Adipose tissue (tissue), 3 donors: ENCODE data around the gene MOGAT3. TPM values are rescaled to one million over a fixed set of nuclear protein-coding genes. Genes with fewer than 3 reads are reported as not detected.
"Not testable (repeated sequence)": the region's sequence is repeated elsewhere in the genome, so short reads cannot be mapped to it uniquely, and the experiment has no call there.

Experiments used
- H3K27ac ChIP-seq: one replicate; pipeline ENCODE4 v1.5.1; 2013; ENCODE audit warnings: low read depth, low read length
- WGBS, 3 donors: extraction: QIAGEN DNeasy Blood & Tissue Kit; methylation state at CpG; one replicate each; pipeline ENCODE4 v1.1.7; 2013; 5-methylcytosine and 5-hydroxymethylcytosine counted together
- polyA plus RNA-seq, 3 donors: library from polyadenylated mRNA; stranded (reverse); fragments of 200-250 nt; gene quantifications; one replicate each; pipeline ENCODE4 v1.2.3, GENCODE V29; 2013
- donor health status: healthy with polysubstance abuse.
- donor health status: Bipolar disorder and iron deficiency.
- donor health status: healthy.

The MOGAT3 gene
- polyA plus RNA-seq, 3 donors = not detected

DNA sequence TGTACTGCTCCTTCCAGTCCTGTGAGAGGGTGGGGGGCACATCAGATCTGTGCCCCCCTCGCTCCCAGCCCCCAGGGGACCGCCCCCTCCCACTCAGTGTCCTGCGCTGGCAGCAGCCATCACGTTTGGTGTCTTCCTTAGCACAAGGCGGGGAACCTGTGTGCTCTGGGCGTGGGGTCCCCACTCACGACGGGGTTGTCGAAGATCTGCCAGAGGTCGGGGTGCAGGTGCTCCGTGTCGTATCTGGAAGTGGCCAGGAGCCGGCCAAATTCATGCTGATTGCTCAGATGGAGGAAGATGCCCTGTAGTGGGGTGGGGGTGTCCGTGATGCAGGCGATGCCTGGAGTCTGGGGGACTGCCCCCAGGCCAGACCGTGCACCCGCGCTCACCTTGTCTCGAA is 9.3 kb upstream of the MOGAT3 start:
- no peak overlapping the region for H3K27ac ChIP-seq
- WGBS, 3 donors = 93 to 96% (median 95%) methylated on average over 18 to 19 of the region's 19 CpGs

DNA sequence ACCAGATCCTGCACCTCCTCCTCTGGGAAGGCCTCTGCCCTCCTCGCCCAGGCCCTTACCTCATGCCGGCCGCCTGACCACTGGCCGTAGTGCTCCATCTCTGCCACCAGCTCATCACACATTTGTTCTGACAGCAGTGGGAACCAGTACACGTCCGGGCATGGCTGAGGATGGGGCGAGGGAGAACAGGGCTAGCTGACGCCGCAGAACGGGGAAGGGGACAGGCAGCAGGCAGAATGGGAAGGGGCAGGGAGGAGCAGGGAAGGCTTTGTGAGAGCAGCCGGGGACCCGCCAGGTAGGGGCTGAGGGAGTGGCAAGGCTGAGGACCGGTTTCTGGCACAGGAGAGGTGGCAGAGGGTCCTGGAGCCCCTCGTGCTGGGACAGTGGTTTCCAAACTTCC is 8.0 kb upstream of the MOGAT3 start:
- no peak overlapping the region for H3K27ac ChIP-seq
- whole genome bisulfite sequencing, 3 donors = 89 to 97% (median 93%) methylated on average over 14 of the region's 14 CpGs

DNA sequence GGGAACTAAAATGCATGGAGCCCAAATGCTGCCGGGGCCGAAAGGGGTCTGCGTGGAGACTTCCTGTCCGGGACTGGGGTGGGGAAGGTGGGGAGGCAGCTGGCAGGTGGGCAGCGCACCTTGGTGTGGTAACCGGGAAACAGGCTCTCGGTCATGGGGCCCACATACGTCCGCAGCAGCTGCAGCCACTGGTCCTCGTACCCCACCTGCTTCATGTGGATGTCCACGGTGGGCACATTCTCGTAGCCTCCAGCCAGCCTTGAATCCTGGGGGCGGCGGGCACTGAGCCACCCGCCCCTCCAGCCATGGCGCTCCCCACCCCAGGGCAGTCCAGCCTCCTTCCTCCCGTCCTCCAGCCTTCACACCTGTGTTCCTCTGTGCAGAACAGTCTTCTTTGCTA is 6.6 kb upstream of the MOGAT3 start:
- 94 to 98% (median 96%) methylated on average over 16 to 17 of the region's 17 CpGs for WGBS, 3 donors
- no peak overlapping the region for H3K27ac ChIP-seq

DNA sequence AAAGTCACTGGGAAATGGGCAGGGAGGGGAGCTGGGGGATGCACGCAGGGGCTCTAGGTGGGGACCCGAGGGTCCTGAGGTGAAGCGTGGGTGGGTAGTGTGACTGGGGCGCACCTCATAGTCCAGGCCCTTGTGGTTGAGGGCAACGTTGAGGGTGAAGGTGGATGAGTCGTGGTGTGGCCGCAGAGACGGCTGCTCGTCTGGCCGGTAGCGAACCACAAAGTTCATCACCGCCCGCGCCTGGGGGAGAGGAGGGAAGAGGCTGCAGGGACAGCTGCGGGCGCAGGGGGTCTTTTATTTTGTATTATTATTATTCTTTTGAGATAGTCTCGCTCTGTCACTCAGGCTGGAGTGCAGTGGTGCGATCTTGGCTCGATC is 5.8 kb upstream of the MOGAT3 start:
- 89 to 91% (median 90%) methylated on average over 18 to 19 of the region's 19 CpGs for WGBS, 3 donors

DNA sequence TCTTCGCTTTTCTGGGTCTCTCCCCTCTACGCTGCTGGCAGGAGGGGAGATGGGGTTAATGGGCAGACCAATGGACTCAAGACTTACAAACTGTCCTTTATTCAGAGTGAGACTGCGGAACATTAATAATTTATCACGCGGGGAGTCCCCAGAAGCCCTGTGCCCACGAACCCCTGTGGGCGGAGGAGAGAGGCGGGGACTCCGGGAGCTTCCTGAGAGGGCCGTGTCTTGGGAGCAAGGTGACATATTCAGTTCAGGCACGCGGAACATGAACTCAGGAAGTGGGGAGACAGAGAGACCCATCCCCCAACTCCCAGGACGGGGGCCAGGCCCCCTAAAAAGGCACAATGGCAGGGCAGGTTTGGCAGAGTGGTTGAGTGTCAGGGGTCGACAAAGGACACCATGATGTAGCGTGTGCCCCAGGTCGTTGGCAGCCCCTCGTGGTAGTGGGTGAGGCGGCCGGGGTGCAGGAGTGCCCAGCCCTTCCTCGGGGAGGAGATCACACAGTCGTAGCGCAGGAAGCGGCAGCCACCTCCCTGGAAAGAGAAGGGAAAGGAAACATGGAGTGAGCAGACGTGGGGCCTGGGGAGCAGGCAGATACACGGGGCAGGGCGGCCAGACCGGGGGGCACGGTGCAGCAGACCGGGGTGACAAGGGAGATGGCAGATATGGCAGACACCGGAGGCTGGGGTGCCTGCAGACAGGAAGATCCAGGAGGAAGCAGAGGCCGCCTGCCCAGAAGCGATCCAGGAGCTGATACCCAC is 5.2 kb upstream of the MOGAT3 start:
- no peak overlapping the region for H3K27ac ChIP-seq
- 85 to 86% (median 85%) methylated on average over 32 of the region's 32 CpGs for WGBS, 3 donors

More for the DNA sequence above, 5.8 kb upstream of the MOGAT3 start:
- no peak overlapping the region for H3K27ac ChIP-seq

DNA sequence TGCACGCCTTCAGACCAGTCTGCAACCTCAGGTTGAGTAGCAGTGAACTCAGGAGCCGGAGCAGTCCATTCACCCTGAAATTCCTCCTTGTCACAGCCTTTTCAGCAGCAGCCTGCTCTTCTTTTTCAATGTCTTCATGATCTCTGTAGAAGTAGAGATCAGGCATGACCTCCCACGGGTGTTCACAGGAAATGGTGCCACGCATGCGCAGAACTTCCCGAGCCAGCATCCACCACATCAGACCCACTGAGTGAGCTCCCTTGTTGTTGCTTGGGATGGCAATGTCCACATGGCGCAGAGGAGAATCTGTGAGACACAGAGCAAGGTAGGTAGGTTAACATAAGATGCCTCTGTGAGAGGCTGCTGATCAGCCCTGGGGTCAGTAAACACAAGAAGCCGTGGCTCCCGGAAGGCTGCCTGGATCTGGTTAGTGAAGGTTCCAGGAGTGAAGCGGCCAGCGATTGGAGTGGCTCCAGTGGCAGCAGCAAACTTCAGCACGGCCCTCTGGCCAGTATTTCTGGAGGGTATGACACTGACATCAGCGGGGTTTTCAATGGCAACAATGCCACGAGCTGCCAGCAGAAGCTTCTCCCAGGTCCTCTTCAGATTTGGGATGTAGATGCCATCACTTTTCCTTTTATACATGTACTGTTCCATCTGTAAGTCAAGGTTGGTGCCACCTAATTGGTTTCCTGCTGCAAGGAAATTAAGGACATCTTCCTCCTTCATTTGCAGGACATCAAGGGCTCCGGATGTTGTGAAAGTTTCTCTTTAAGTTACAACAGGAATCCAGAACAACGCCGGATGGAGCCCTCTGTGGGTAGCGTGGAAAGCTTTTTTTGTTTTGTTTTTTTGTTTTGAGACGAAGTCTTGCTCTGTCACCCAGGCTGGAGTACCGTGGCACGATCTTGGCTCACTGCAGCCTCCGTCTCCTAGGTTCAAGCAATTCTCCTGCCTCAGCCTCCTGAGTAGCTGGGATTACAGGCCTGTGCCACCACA is 3.2 kb upstream of the MOGAT3 start:
- WGBS, 3 donors = 51 to 69% (median 56%) methylated on average over 22 of the region's 22 CpGs
- not testable (repeated sequence) for H3K27ac ChIP-seq

DNA sequence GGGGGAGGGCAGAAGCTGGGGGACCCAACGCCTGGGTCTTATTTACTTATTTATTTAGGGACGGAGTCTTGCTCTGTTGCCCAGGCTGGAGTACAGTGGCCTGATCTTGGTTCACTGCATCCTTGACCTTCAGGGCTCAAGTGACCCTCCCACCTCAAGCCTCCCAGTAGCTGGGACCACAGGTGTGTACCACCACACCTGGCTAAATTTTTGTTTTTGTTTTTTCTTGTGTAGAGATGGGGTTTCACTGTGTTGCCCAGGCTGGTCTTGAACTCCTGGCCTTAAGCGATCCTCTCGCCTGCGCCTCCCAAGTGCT is 1.7 kb upstream of the MOGAT3 start:
- WGBS, 3 donors = 84 to 91% (median 86%) methylated on average over 5 of the region's 5 CpGs
- no peak overlapping the region for H3K27ac ChIP-seq

DNA sequence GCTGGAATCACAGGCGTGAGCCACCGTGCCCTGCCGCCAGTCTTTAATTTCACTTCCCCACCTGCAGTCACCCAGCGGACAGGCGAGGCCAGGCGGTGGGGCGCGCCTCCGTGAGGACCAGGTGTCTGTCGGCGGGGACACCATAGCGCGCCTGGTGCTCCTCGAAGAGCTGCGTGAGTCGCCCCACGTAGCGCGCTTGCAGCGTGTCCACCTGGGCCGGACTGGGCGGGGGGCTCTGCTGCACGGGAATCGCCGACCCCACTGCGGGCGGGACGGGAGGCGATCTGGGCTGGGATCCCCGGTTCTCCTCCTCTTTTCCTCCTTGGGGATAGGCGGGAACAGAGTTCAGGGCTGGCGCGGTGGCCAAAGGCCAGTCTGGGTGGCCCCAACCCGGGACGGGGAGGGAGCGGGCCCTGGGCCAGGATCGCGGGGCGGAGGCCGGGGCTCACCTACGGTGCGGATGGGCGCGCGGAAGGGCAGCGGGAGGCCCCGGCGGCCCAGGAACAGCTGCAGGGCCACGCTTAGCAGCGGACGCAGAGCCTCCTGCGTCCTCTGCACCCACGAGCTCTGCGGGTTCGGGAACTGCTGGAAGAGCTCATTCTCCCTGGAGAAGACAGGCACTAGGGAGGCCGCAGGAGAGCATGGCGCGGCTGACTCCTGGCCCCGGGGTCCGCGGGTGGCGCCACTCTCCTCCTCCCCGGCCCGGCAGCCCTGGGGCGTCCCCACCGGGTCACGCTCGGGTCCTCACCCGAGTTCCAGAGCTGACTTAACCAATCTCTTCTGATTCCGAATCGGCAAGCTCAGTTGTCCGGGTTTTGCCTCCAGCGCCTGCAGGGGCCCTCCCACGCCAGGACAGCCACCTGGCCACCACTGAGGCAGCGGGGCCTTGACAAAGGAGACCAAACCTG is 1.1 kb upstream of the MOGAT3 start:
- no peak overlapping the region for H3K27ac ChIP-seq
- WGBS, 3 donors = 7 to 9% (median 9%) methylated on average over 72 to 75 of the region's 75 CpGs

DNA sequence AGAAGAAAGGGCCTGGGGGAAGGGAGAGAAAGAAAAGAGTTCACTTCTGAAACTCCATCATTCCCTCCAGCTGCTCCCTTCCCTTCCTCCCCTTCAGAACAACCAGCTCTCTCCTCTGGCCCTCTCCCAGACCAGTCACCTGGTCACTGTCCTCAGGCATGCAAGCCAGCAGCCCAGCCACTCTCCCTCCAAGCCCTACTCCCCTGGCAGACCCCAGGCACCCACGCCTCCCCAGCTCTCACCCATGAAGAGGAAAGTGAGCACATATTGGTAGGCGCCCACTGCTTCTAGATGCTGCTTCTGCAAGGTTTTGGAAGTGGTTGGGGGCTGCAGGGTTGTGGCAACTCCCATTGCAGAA is 353 bp downstream of the MOGAT3 start:
- WGBS, 3 donors = 79 to 85% (median 82%) methylated on average over 2 of the region's 2 CpGs

DNA sequence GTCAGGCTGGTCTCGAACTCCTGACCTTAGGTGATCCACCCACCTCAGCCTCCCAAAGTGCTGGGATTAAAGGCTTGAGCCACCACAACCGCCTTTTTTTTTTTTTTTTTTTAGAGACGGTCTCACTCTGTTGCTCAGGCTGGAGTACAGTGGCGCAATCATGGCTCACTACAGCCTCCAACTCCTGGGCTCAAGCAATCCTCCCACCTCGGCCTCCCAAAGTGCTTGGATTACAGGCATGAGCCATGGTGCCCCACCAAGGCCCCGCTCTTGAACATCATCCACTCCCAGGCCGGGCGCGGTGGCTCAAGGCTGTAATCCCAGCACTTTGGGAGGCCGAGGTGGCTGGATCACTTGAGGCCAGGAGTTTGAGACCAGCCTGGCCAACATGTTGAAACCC is 1.3 kb downstream of the MOGAT3 start:
- 85 to 92% (median 90%) methylated on average over 10 of the region's 10 CpGs for WGBS, 3 donors
- not testable (repeated sequence) for H3K27ac ChIP-seq

More for the DNA sequence above, 353 bp downstream of the MOGAT3 start:
- no peak overlapping the region for H3K27ac ChIP-seq

DNA sequence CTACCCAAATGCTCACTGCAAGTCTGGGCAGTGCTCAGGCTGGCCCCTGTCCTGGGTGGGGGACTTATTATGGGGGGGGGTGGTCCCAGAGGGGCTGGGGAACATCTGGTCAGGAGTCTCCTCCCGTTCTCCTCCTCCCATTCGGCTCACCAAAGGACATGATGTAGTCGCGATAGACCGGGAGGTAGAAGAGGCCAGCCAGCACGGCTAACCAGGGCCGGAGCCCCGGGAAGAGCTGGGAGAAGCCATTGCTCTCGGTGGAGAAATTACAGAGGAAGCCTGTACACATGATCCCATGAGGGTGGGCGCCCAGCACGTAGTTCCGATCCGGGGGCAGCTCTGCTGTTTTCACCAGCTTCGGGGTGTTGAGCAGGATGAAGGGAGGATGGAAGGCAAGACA is 2.4 kb downstream of the MOGAT3 start:
- WGBS, 3 donors = 69 to 73% (median 72%) methylated on average over 14 of the region's 14 CpGs
- H3K27ac ChIP-seq = no peak overlapping the region

DNA sequence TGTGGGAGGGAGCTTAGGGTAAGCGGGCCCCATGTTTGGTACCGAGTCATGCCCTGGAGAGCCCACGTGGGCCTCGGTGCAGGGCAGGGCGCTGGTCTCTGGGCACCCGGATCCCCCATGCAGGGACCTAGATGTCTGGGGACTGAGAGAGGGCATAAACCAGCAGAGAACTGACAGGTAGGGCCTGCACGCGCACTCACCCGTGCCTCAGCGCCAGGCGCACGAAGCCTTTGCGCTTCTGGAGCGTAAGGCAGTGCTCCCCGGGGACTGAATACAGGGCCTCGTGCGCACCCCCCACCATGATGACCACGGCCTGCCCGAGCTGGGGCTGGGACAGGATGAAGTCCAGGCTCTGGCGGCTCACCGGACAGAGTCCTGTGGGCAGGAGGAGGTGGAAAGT is 2.8 kb downstream of the MOGAT3 start:
- 70 to 74% (median 70%) methylated on average over 21 of the region's 21 CpGs for WGBS, 3 donors
- H3K27ac ChIP-seq = no peak overlapping the region

DNA sequence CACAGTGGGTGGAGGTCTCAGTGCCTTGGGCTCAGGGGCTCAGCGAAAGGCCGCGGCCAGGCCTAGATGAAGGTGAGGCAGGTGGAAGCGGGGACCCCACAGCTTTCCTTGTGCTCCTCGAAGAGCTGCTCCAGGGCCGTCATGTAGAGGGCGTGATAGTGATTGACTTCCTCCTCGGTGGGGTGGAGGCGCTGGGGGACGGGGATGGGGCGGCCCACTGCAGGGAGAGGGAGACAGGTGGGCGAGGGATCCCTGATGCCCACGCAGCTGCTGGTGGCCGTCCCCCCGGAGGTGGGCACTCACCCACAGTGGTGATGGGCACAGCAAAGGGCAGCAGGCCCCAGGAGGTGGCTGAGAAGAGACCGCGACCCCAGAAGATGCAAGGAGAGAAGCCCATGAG is 5.0 kb downstream of the MOGAT3 start:
- WGBS, 3 donors = 81 to 86% (median 84%) methylated on average over 17 of the region's 17 CpGs
- H3K27ac ChIP-seq = no peak overlapping the region

DNA sequence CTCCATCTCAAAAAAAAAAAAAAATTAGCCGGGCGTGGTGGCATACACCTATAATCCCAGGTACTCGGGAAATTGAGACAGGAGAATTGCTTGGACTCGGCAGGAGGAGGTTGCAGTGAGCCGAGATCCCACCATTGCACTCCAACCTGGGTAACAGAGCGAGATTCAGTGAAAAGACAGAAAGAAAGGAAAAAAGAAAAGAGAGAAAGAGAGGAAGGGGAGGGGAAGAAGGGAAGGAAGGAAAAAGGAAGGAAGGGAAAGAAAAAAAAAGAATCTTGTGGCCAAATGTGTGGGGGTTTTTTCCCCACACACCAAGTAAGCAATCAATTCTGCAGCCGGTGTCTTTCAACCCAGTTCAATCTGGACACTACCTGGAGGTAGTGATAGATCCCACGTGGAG is 11.7 kb downstream of the MOGAT3 start:
- H3K27ac ChIP-seq = no peak overlapping the region
- WGBS, 3 donors = 77 to 85% (median 79%) methylated on average over 8 of the region's 8 CpGs

DNA sequence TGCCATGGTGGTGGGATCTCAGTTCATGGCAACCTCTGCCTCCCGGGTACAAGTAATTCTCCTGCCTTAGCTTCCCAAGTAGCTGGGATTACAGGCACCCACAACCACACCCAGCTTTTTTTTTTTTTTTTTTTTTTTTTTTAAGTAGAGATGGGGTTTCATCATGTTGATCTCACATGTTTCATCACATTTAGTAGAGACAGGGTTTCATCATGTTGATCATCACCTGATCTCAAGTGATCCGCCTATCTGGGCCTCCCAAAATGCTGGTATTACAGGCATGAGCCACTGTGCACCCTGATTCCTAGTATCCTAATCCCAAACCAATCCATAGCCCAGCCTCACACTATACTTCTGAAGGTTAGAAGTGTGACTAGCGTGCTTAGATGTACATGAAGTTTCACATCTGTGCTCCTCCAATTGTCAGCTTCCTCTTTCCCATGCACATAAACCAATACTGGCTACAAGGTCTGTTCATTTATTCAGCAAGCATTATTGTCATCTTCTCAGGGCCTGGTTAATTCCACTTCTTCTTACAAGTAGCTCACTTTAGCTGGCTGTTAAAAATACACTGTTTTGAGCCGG is 13.9 kb downstream of the MOGAT3 start:
- 75 to 88% (median 78%) methylated on average over 4 of the region's 4 CpGs for WGBS, 3 donors
- no peak overlapping the region for H3K27ac ChIP-seq

DNA sequence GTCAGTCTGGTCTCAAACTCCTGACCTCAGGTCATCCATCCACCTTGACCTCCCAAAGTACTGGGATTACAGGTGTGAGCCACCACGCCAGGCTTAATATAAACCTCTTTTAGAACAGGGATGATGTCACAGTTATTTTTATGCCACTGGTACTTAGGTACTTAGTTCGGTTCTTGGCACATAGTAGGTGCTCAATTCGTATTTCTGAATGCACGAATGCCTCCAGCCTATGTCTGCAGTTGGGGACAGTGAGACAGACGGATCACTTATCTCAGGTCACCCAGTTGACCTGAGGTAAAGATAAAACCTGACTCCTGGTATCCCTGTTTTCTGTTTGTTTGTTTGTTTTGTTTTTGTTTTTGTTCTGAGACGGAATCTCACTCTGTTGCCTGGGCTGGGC is 14.6 kb downstream of the MOGAT3 start:
- 47 to 72% (median 68%) methylated on average over 6 of the region's 6 CpGs for WGBS, 3 donors
- H3K27ac ChIP-seq = no peak overlapping the region

DNA sequence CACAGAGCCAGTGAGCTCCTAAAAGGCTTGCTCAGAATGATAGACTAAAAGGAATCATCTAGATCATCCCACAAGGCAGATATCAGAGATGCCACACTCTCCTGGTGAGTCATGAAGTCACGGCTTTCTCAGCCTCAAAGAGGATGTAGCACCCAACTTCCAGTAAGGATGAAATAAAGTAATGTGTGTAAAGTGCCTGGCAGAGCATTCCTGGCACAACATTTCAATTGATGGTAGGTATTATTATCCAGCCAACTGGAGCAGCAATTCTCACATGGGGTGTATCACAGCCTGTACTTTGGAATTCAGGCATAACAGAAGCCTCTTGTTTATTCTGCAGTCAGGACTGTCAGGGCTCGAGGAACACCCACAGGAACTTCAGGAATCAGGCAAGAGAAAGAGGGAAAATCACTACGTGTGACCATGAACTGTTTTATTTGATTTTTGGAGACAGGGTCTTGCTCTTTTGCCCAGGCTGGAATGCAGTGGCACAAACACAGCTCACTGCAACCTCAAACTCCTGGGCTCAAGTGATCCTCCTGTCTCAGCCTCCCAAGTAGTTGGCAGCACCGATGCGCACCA is 15.5 kb downstream of the MOGAT3 start:
- no peak overlapping the region for H3K27ac ChIP-seq
- 45 to 56% (median 56%) methylated on average over 5 of the region's 5 CpGs for WGBS, 3 donors

DNA sequence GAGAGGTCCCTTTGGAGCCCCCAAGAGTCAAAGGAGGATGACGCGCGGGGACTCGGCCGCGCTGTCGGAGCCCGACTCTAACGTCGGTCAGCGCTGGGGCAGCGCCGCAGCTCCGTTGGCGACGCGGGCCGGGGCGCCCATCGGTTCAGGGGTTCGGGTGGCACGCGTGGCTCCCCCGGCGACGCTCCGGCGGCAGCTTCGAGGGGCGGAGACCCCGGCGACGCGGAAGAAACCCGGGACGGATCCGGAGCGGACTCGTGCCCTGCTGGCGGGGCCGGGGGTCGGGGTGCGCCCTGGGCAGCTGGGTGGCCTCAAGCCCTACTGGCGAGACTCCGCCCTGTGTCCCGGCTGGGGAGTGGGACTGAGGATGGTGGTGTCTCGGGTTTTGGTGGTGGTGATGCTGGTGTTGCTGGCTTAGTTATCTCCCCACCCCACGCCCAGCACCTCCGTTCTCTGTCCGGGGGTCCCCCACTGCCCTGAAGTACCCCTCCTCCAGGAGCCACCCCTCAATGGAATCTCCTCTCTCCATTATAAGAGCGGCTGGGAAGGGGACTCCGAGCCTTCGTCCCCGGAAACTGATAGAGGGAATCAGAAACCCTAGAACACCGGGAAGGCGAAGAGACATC is 20.6 kb downstream of the MOGAT3 start, which contains the start of gene NAT16:
NAT16 (minus strand) TSS at position 164 of the 626 bp plus-strand sequence. CDS start 5,486 bp downstream, outside the sequence.
- H3K27ac ChIP-seq = no peak within 1 kb of the TSS
- WGBS, 3 donors = 2 to 5% (median 4%) methylated on average over 43 to 56 of the region's 56 CpGs
